Activated T-helper 1 cell treated with anti-CD3 and anti-CD28 coated beads, Interleukin-2, amount 50 U/mL, for 16 hours (primary cell): Measurements from ENCODE around the gene PRRT3.
"Not testable (repeated sequence)": the region's sequence is repeated elsewhere in the genome, so short reads cannot be mapped to it uniquely, and the experiment has no call there.

ENCODE experiments used
- DNase-seq, 2 donors: peaks; one replicate each; pipeline ENCODE4 v3.0.0-alpha.2; 2020; ENCODE audit warnings: low read depth in 1 of 2, low spot score in 1 of 2

PRRT3 gene

GRCh38 chr3:9899289-9899791 lies 52.9 kb downstream of the PRRT3 start:
- no peak for DNase-seq

GRCh38 chr3:9898467-9899241 lies 53.6 kb downstream of the PRRT3 start:
- no peak for DNase-seq

- DNase-seq: no peak
Measured at GRCh38 chr3:9897408-9898372, 54.5 kb downstream of the PRRT3 start.

GRCh38 chr3:9896755-9897407 lies 55.3 kb downstream of the PRRT3 start:
- DNase-seq: not testable (repeated sequence)

GRCh38 chr3:9895715-9896114 lies 56.5 kb downstream of the PRRT3 start:
- DNase-seq: not testable (repeated sequence)
